Right lobe of liver (tissue), 4 donors: ENCODE data around the gene TPM3.

Experiments
- CTCF ChIP-seq, 4 donors: fragments of 200-600 bp in 3 of 4; fragments of 450-650 bp in 1 of 4; IDR thresholded peaks; one replicate each; pipeline versions ENCODE4 v1.5.1 to v1.8.0; 2016 to 2022; ENCODE audit warnings: antibody characterized with exemption in 4 of 4, mild to moderate bottlenecking in 2 of 4
- POLR2A ChIP-seq: fragments of 450-650 bp; IDR thresholded peaks from one replicate; pipeline ENCODE4 v1.6.1; 2017; ENCODE audit warnings: antibody characterized with exemption, mild to moderate bottlenecking
- donor health status: DM: no; HTN: no; CAD: no.
- donor health status: DM: no; HTN: no; CAD: no.
- donor health status: DM: no; HTN: yes; CAD: no.

DNA sequence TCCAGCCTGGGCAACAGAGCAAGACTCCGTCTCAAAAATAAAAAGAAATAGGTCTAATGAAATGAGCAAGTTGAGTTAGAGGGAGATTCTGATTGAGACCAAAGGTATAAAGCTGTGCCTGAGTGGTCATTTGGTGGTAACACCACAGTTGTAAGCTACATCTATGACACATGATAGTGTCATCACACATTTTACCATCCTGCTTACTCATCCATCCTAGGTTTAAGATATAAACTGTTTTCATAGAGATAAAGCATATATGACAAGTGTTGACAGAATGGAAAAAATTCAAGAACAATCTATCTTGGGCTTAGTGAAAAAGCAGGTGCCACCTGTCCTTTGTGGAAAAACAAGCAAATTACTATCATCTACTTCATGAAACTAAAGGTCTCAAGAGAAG lies 21.4 kb upstream of the TPM3 start:
- TF ChIP-seq CTCF (IDR thresholded peaks at IDR 0.05): no peak
- TF ChIP-seq POLR2A: no peak
